Measurements from ENCODE around the gene DAZL.

Gene DAZL

DNA sequence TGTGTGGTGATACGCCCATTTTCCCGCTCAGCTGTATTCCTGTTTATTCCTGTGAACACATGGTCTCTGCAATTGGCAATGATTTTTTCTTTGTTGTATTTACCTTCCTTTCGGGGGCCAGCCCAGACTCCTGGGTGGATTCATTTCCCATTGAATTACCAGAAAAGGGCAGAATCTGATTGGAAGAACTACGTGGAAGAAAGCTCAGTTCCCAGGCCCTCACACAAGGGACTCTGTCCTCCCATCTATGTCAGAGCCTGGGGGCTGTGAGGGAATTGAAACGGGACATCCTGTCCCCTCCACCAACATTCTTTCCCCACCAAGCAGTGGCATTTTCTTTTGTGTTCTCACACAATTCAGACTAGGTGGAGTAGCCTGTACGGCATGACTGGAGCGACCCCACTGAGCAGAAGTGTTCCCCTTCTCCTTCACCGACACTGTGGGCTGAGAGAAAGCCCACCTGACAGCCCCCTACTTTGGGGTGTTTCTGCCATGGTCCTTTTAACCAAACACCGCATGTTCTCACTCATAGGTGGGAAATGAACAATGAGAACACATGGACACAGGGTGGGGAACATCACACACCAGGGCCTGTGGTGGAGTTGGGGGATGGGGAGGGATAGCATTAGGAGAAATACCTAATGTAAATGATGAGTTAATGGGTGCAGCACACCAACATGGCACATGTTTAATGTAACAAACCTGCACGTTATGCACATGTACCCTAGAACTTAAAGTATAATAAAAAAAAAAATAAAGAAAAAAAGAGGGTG is 59.6 kb downstream of the DAZL start:
- DNase-seq (ENCODE audit: low read depth, low spot score) = no peak

DNA sequence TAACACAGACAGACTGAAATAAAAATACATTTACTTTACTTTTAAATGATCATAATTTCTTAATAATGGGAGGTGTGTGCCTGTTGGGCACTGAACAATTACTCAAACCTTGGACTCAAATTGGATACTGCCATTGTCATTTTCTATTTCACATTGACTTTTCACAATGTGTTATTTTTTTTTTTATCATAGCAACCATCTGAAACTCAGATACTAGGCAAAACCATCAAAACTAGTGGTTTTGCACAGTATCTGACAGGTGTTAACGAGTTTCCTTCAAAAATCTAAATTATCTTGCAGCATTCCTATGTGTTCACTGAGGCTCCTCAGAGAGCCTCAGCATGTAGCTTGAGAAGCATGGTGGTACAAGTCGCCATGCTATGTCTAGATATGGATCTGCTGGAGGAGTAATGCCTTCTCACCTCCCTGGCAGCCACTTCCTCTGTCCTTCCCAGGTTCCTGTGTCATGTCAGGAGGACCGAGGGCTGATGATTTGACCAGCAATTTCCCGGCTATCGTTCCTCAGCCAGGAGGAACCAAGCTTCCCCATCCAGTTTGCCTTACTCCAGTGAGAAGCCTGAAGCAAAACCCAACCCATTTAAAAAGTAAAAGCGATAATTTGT is 61.9 kb downstream of the DAZL start:
- no peak for DNase-seq (ENCODE audit: low read depth, low spot score)

DNA sequence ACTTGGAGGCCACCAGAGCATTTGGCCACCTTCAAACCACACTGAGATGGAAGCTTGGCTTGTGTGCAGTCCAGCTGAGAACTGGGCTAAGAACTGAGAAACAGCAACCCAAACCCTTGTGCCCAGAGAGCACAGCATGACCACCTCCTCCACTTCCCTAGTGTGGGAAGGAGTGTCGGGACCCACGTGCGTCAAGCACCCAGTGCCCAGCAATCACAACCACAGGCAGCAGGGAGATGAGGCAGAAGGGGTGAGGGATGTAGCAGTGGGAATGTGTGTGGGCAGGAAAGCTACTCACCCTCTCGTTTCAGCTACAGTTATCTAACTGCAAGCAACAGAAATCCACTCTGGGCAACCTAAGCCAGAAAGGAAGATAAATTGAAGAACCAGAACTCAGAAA is 66.7 kb downstream of the DAZL start:
- no peak for DNase-seq (ENCODE audit: low read depth, low spot score)

DNA sequence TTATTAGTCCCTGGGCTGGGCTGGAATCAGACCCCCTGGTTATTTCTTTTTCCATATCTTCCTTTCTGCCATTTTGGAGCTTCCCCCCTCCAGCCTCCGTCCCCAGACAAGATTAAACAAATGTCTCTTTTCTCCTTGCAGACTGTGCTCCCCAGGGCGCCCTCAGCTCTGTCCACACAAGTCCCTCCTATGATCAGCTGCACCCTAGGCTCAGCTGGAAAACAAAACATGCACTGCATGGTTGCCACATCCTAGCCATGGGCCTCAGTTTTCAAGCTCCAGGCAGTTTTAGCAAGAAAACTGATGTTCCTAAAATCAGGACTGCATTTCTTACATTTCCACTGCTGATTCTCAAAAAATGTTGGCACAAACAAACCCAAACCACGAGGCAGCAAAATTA is 68.2 kb downstream of the DAZL start:
- no peak for DNase-seq (ENCODE audit: low read depth, low spot score)

All from ELF-1 (cell line).